NT2/D1 (cell line): ENCODE data around the gene MAS1.
"Not testable (repeated sequence)": the region's sequence is repeated elsewhere in the genome, so short reads cannot be mapped to it uniquely, and the experiment has no call there.

Experiments used
- YY1 ChIP-seq: IDR thresholded peaks from 2 replicates; pipeline ENCODE4 v1.6.1; 2011; ENCODE audit not compliant: insufficient read length, insufficient read depth
- ZNF274 ChIP-seq: IDR thresholded peaks from 2 replicates; pipeline ENCODE4 v1.6.1; 2011; ENCODE audit warnings: mild to moderate bottlenecking, low read depth, low read length

GRCh38 chr6:159924150-159924549 lies 33.4 kb downstream of the MAS1 start:
- not testable (repeated sequence) for TF ChIP-seq YY1, ZNF274
